IPS DF 4.7 (cell line): ENCODE data around the gene MADD.

Experiments used
- DNase-seq: peaks from one replicate; pipeline ENCODE4 v3.0.0-alpha.2; 2013; ENCODE audit warnings: low spot score; ENCODE audit errors: extremely low read depth

Gene MADD

GRCh38 chr11:47379317-47379716 is 109.4 kb downstream of the MADD start:
- DNase-seq, result no peak
